ENCODE results near the gene CSDE1.
"Not testable (repeated sequence)": the region's sequence is repeated elsewhere in the genome, so short reads cannot be mapped to it uniquely, and the experiment has no call there.

CSDE1 gene

GRCh38 chr1:114782476-114782875 lies 24.7 kb upstream of the CSDE1 start:
- no peak for TF ChIP-seq EZH2phosphoT487 (IDR thresholded peaks at IDR 0.05; ENCODE audit: borderline replicate concordance, low read length)
- no peak for TF ChIP-seq CTCF (IDR thresholded peaks at IDR 0.05; ENCODE audit: low read depth, low read length, poor library complexity, severe bottlenecking)
- Histone ChIP-seq H3K4me1 (ENCODE audit: control insufficient read depth, low read length) (peaks cover 15% of the 10 kb centered on the region), H3F3A (ENCODE audit: control insufficient read depth, insufficient read depth) (no peaks in the 10 kb centered on the region), H3K36me3 (ENCODE audit: control insufficient read depth, low read length) (peaks cover 22% of the 10 kb centered on the region), H3K4me3 (ENCODE audit: low read length) (no peak overlapping the region), H4K20me1 (ENCODE audit: control insufficient read depth, insufficient read depth, low read depth, low read length) (no peaks in the 10 kb centered on the region), H3K9me3 (ENCODE audit: control insufficient read depth, insufficient read depth, low read length) (no peaks in the 10 kb centered on the region), H3K9me2 (replicated peaks; ENCODE audit: control insufficient read depth, low read length) (no peaks in the 10 kb centered on the region), H3K4me2 (ENCODE audit: low read length) (no peak overlapping the region), H3K79me2 (ENCODE audit: control insufficient read depth, low read length) (peaks cover 30% of the 10 kb centered on the region), H3K27me3 (ENCODE audit: control insufficient read depth, low read length) (no peaks in the 10 kb centered on the region), H3K27ac (ENCODE audit: low read depth, low read length) (no peak overlapping the region)

- TF ChIP-seq EZH2phosphoT487 (IDR thresholded peaks at IDR 0.05; ENCODE audit: borderline replicate concordance, low read length) (no peak), CTCF (IDR thresholded peaks at IDR 0.05; ENCODE audit: low read depth, low read length, poor library complexity, severe bottlenecking) (no peak)
- Histone ChIP-seq H3F3A (ENCODE audit: control insufficient read depth, insufficient read depth) (no peaks in the 10 kb centered on the region), H3K27ac (ENCODE audit: low read depth, low read length) (peak within 1 kb of the TSS; percentile 47)
Observed at GRCh38 chr1:114780344-114781226, 22.8 kb upstream of the CSDE1 start, which contains the start of gene SIKE1. SIKE1 (minus strand) TSS chr1:114780685; CDS start chr1:114780607, 78 bp downstream.

GRCh38 chr1:114779722-114780121 lies 21.9 kb upstream of the CSDE1 start:
- no peaks in the 10 kb centered on the region for H3F3A ChIP-seq (ENCODE audit: control insufficient read depth, insufficient read depth)
- peak overlapping the region; percentile 91 for H3K4me3 ChIP-seq (ENCODE audit: low read length)
- H4K20me1 ChIP-seq (ENCODE audit: control insufficient read depth, insufficient read depth, low read depth, low read length) = no peaks in the 10 kb centered on the region
- H3K9me2 ChIP-seq (replicated peaks; ENCODE audit: control insufficient read depth, low read length) = no peaks in the 10 kb centered on the region
- H3K79me2 ChIP-seq (ENCODE audit: control insufficient read depth, low read length) = peaks cover 33% of the 10 kb centered on the region
- no peaks in the 10 kb centered on the region for H3K9me3 ChIP-seq (ENCODE audit: control insufficient read depth, insufficient read depth, low read length)
- peak overlapping the region; percentile 63 for H3K4me2 ChIP-seq (ENCODE audit: low read length)
- TF ChIP-seq CTCF (IDR thresholded peaks at IDR 0.05; ENCODE audit: low read depth, low read length, poor library complexity, severe bottlenecking) = no peak
- TF ChIP-seq EZH2phosphoT487 (IDR thresholded peaks at IDR 0.05; ENCODE audit: borderline replicate concordance, low read length) = no peak
- peaks cover 15% of the 10 kb centered on the region for H3K4me1 ChIP-seq (ENCODE audit: control insufficient read depth, low read length)
- no peaks in the 10 kb centered on the region for H3K27me3 ChIP-seq (ENCODE audit: control insufficient read depth, low read length)
- peaks cover 41% of the 10 kb centered on the region for H3K36me3 ChIP-seq (ENCODE audit: control insufficient read depth, low read length)
- peak overlapping the region; percentile 47; the same call in 1 of the 2 replicates for H3K27ac ChIP-seq (ENCODE audit: low read depth, low read length)

More at GRCh38 chr1:114780344-114781226, 22.8 kb upstream of the CSDE1 start, which contains the start of gene SIKE1:
- Histone ChIP-seq H3K9me2 (replicated peaks; ENCODE audit: control insufficient read depth, low read length) (no peaks in the 10 kb centered on the region), H3K36me3 (ENCODE audit: control insufficient read depth, low read length) (peaks cover 34% of the 10 kb centered on the region), H3K27me3 (ENCODE audit: control insufficient read depth, low read length) (no peaks in the 10 kb centered on the region), H4K20me1 (ENCODE audit: control insufficient read depth, insufficient read depth, low read depth, low read length) (no peaks in the 10 kb centered on the region), H3K4me2 (ENCODE audit: low read length) (peak within 1 kb of the TSS; percentile 63), H3K79me2 (ENCODE audit: control insufficient read depth, low read length) (peaks cover 33% of the 10 kb centered on the region), H3K4me1 (ENCODE audit: control insufficient read depth, low read length) (peaks cover 15% of the 10 kb centered on the region), H3K4me3 (ENCODE audit: low read length) (peak within 1 kb of the TSS; percentile 91), H3K9me3 (ENCODE audit: control insufficient read depth, insufficient read depth, low read length) (no peaks in the 10 kb centered on the region)

GRCh38 chr1:114776726-114777125 lies 18.9 kb upstream of the CSDE1 start:
- H3K4me2 ChIP-seq (ENCODE audit: low read length); H3K27ac ChIP-seq (ENCODE audit: low read depth, low read length); H3K27me3 ChIP-seq (ENCODE audit: control insufficient read depth, low read length); H4K20me1 ChIP-seq (ENCODE audit: control insufficient read depth, insufficient read depth, low read depth, low read length); H3K4me3 ChIP-seq (ENCODE audit: low read length); H3F3A ChIP-seq (ENCODE audit: control insufficient read depth, insufficient read depth); H3K9me2 ChIP-seq (replicated peaks; ENCODE audit: control insufficient read depth, low read length); H3K9me3 ChIP-seq (ENCODE audit: control insufficient read depth, insufficient read depth, low read length): not testable (repeated sequence)
- Histone ChIP-seq H3K79me2 (ENCODE audit: control insufficient read depth, low read length) (peaks cover 33% of the 10 kb centered on the region), H3K4me1 (ENCODE audit: control insufficient read depth, low read length) (peaks cover 25% of the 10 kb centered on the region), H3K36me3 (ENCODE audit: control insufficient read depth, low read length) (peaks cover 62% of the 10 kb centered on the region)
